ENCODE results near the gene HTT-AS. TPM values are rescaled to one million over a fixed set of nuclear protein-coding genes. Genes with fewer than 3 reads are reported as not detected.

The HTT-AS gene
- total and polyA plus RNA-seq, 8 donors, result not detected

DNA sequence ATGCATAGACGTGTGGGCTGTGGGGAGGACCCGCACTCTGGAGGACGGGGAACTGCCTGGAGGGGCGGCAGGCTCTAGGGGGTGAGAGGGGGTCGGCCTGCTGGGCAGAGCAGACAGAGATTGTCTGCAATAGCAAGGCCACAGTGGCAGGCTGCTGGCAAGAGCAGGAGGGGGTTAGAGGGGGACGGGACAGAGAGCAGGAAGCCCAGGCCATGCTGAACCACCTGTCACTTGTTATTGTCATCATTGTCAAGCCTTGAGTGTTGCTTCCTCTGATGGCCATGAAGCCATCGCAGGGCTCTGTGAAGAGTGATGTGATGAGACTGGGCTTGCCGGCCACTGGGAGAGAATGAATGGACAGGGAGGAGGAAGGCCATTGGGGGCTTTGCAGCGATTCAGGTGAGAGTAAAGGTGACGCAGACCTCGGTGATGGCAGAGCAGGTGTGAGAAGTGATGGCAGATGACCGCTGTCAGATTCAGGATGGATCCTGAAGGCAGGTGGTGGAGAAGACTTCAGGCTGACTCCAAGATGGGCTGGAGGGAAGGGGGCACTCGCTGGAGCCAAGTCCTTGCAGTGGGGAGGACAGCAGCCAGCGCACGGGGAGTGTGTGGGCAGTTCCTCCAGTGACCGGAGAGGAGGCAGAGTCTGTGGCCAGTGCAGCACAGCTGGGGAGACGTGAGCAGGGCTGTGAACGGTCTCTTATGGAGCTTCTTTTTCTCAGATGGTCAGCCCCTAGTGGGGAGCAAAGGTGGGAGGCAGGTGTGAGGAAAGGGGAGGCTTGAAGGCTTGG lies 43.6 kb downstream of the HTT-AS start:
- TF ChIP-seq EP300 (IDR thresholded peaks at IDR 0.05), result no peak
- TF ChIP-seq POLR2AphosphoS5 (IDR thresholded peaks at IDR 0.05), result no peak
- TF ChIP-seq, protein P1, sequence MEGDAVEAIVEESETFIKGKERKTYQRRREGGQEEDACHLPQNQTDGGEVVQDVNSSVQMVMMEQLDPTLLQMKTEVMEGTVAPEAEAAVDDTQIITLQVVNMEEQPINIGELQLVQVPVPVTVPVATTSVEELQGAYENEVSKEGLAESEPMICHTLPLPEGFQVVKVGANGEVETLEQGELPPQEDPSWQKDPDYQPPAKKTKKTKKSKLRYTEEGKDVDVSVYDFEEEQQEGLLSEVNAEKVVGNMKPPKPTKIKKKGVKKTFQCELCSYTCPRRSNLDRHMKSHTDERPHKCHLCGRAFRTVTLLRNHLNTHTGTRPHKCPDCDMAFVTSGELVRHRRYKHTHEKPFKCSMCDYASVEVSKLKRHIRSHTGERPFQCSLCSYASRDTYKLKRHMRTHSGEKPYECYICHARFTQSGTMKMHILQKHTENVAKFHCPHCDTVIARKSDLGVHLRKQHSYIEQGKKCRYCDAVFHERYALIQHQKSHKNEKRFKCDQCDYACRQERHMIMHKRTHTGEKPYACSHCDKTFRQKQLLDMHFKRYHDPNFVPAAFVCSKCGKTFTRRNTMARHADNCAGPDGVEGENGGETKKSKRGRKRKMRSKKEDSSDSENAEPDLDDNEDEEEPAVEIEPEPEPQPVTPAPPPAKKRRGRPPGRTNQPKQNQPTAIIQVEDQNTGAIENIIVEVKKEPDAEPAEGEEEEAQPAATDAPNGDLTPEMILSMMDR (IDR thresholded peaks at IDR 0.05), result no peak
- TF ChIP-seq POLR2A (IDR thresholded peaks at IDR 0.05), result no peak
- intact Hi-C loops (cut with DNase I; ENCODE audit: low total_unique reads), result loop anchor here (10.0 kb wide), 1 partner anchor 266 kb away; no protein-coding TSS in a partner anchor

DNA sequence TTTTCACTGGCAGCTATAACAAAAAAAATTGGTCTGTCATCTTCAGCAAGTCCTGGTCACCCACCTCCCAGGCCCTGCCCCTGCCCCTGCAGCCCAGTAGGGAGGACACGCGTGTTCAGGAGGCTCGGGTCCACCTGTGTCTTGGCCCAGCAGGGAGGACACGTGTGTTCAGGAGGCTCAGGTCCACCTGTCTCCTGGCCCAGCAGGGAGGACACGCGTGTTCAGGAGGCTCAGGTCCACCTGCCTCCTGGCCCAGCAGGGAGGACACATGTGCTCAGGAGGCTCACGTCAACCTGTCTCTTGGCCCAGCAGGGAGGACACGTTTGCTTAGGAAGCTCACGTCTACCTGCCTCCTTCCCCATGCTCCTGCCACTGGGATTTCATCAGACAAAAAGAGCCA lies 44.9 kb downstream of the HTT-AS start:
- Histone ChIP-seq H3K9me3 (no peaks in the 10 kb centered on the region), H3K27ac (no peak overlapping the region), H3K36me3 (no peaks in the 10 kb centered on the region), H3K27me3 (no peaks in the 10 kb centered on the region), H3K4me3 (no peak overlapping the region), H3K4me1 (peaks cover 0 to 11% (median 7%) of the 10 kb centered on the region in 4 donors)
- WGBS, 5 donors, result 93 to 99% (median 95%) methylated on average over 9 of the region's 9 CpGs
- TF ChIP-seq, protein P1 (IDR thresholded peaks at IDR 0.05), result no peak
- TF ChIP-seq POLR2A (IDR thresholded peaks at IDR 0.05) (no peak), EP300 (IDR thresholded peaks at IDR 0.05) (no peak), POLR2AphosphoS5 (IDR thresholded peaks at IDR 0.05) (no peak)
- no peak for DNase-seq
- intact Hi-C loops (cut with DNase I; ENCODE audit: low total_unique reads), result no loop called here

More for the DNA sequence above, 43.6 kb downstream of the HTT-AS start:
- 66 to 78% (median 73%) methylated on average over 18 of the region's 18 CpGs for WGBS, 5 donors
- Histone ChIP-seq H3K9me3 (no peaks in the 10 kb centered on the region), H3K27ac (no peak overlapping the region), H3K4me3 (no peak overlapping the region), H3K36me3 (no peaks in the 10 kb centered on the region), H3K27me3 (no peaks in the 10 kb centered on the region), H3K4me1 (peaks cover 0 to 11% (median 7%) of the 10 kb centered on the region in 4 donors)
- no peak for DNase-seq

- H3K4me3 ChIP-seq, result no peak overlapping the region
- no peak overlapping the region for H3K27ac ChIP-seq
- intact Hi-C loops (cut with DNase I; ENCODE audit: low total_unique reads), result no loop called here
- 77 to 92% (median 89%) methylated on average over 9 of the region's 9 CpGs for WGBS, 5 donors
- TF ChIP-seq, protein P1 (IDR thresholded peaks at IDR 0.05), result no peak
- TF ChIP-seq POLR2AphosphoS5 (IDR thresholded peaks at IDR 0.05), result no peak
- no peak for TF ChIP-seq POLR2A (IDR thresholded peaks at IDR 0.05)
- no peak for TF ChIP-seq EP300 (IDR thresholded peaks at IDR 0.05)
- peaks cover 0 to 6% (median 3%) of the 10 kb centered on the region in 4 donors for H3K9me3 ChIP-seq
- no peaks in the 10 kb centered on the region for H3K27me3 ChIP-seq
- H3K4me1 ChIP-seq, result peaks cover 0 to 8% (median 6%) of the 10 kb centered on the region in 4 donors
- DNase-seq, result no peak
- H3K36me3 ChIP-seq, result no peaks in the 10 kb centered on the region
Measured at GRCh38 chr4:3026540-3026939, 47.8 kb downstream of the HTT-AS start.

DNA sequence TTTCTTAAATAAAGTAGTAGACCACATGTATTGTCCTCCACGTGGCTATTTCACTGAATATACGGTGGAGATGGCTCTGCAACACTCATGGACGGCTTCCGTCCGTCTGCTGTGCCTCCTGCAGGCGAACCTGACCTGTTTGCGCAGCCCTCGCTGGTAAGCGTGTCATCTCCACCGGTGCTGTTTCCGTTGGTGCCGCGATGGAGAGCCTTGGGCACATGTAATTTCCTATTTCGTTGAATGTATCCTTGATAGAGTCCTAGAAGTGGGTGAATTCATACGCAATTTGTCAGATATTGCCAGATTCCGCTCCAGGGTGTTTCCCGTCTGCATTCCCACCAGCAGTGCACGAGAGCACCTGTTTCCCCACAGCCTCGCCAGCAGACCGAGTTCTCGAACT lies 48.5 kb downstream of the HTT-AS start:
- intact Hi-C loops (cut with DNase I; ENCODE audit: low total_unique reads), result no loop called here
- H3K27me3 ChIP-seq, result no peaks in the 10 kb centered on the region
- H3K9me3 ChIP-seq, result peaks cover 0 to 6% (median 3%) of the 10 kb centered on the region in 4 donors
- DNase-seq, result no peak
- H3K27ac ChIP-seq, result no peak overlapping the region
- H3K36me3 ChIP-seq, result no peaks in the 10 kb centered on the region
- TF ChIP-seq, protein P1 (IDR thresholded peaks at IDR 0.05), result no peak
- TF ChIP-seq EP300 (IDR thresholded peaks at IDR 0.05), result no peak
- TF ChIP-seq POLR2AphosphoS5 (IDR thresholded peaks at IDR 0.05), result no peak
- TF ChIP-seq POLR2A (IDR thresholded peaks at IDR 0.05), result no peak
- peaks cover 0 to 2% (median 2%) of the 10 kb centered on the region in 4 donors for H3K4me1 ChIP-seq
- 93 to 94% (median 94%) methylated on average over 21 of the region's 21 CpGs for WGBS, 5 donors
- H3K4me3 ChIP-seq, result no peak overlapping the region

Data from stomach (tissue), 9 donors.